CD4-positive, CD25-positive, alpha-beta regulatory T cell (primary cell): ENCODE measurements around the gene CAPNS2. TPM values are rescaled to one million over a fixed set of nuclear protein-coding genes. Genes with fewer than 3 reads are reported as not detected.
"Not testable (repeated sequence)": the region's sequence is repeated elsewhere in the genome, so short reads cannot be mapped to it uniquely, and the experiment has no call there.

Experiments
- ATAC-seq, 2 donors: fragments of 150-1000 bp; cut with Tn5 transposase; one replicate each; pipeline ENCODE4 v1.10.0; 2021; ENCODE audit warnings: low read depth in 2 of 2, moderate number of reproducible peaks in 2 of 2, moderate library complexity in 1 of 2
- DNase-seq, 3 donors: peaks; one replicate each; pipeline versions ENCODE4 v3.0.0 to v3.0.0-alpha.2; 2012 to 2022; ENCODE audit warnings: mixed read lengths in 1 of 3
- H3K27ac ChIP-seq: one replicate; pipeline ENCODE4 v1.7.0; 2013; ENCODE audit warnings: mild to moderate bottlenecking, low read length; ENCODE audit not compliant: insufficient read depth, poor library complexity, severe bottlenecking
- H3K27me3 ChIP-seq: one replicate; pipeline ENCODE4 v1.7.0; 2013; ENCODE audit warnings: low read length; ENCODE audit not compliant: control insufficient read depth, insufficient read depth
- H3K36me3 ChIP-seq: one replicate; pipeline ENCODE4 v1.7.0; 2013; ENCODE audit warnings: mild to moderate bottlenecking, low read length, moderate library complexity; ENCODE audit not compliant: control insufficient read depth, insufficient read depth
- H3K4me1 ChIP-seq: 2 replicates; pipeline ENCODE4 v1.7.0; 2013; ENCODE audit warnings: mild to moderate bottlenecking, low read length; ENCODE audit not compliant: insufficient read depth, control insufficient read depth, poor library complexity, severe bottlenecking
- H3K4me3 ChIP-seq: one replicate; pipeline ENCODE4 v1.7.0; 2013; ENCODE audit warnings: low read depth, mild to moderate bottlenecking, low read length, moderate library complexity
- H3K9me3 ChIP-seq, 2 experiments: 1 replicate in 1 of 2; 2 replicates in 1 of 2; pipeline ENCODE4 v1.7.0; 2013; ENCODE audit warnings: low read length in 2 of 2, mild to moderate bottlenecking in 1 of 2, moderate library complexity in 1 of 2; ENCODE audit not compliant: control insufficient read depth in 2 of 2
- H3K27ac Mint-ChIP-seq, 3 donors: one replicate each; pipeline ENCODE4 v1.8.0; 2020 to 2022; ENCODE audit warnings: mild to moderate bottlenecking in 3 of 3, mixed read lengths in 3 of 3, moderate library complexity in 2 of 3
- H3K27me3 Mint-ChIP-seq: one replicate; pipeline ENCODE4 v1.8.0; 2022; ENCODE audit warnings: mild to moderate bottlenecking, mixed read lengths
- H3K36me3 Mint-ChIP-seq: one replicate; pipeline ENCODE4 v1.8.0; 2020; ENCODE audit warnings: mixed read lengths
- H3K4me1 Mint-ChIP-seq, 4 donors: one replicate each; pipeline ENCODE4 v1.8.0; 2020 to 2022; ENCODE audit warnings: mixed read lengths in 4 of 4, mild to moderate bottlenecking in 1 of 4
- H3K4me3 Mint-ChIP-seq, 4 donors: one replicate each; pipeline ENCODE4 v1.8.0; 2020 to 2022; ENCODE audit warnings: mild to moderate bottlenecking in 4 of 4, mixed read lengths in 4 of 4, moderate library complexity in 3 of 4
- H3K9me3 Mint-ChIP-seq, 7 donors: one replicate each; pipeline ENCODE4 v1.8.0; 2020 to 2022; ENCODE audit warnings: mixed read lengths in 7 of 7, mild to moderate bottlenecking in 3 of 7, moderate library complexity in 2 of 7
- polyA plus RNA-seq, 4 donors: library from polyadenylated mRNA; unstranded; fragments of 300-500 nt; fragmentation: Illumina TruSeq; gene quantifications; one replicate each; pipeline ENCODE4 v1.2.3, GENCODE V29; 2021
- total RNA-seq: library from RNA; stranded (reverse); gene quantifications from one replicate; pipeline ENCODE4 v1.2.3, GENCODE V29; 2022

CAPNS2 gene
- total and polyA plus RNA-seq, 5 donors from 2014 or later = not detected

DNA sequence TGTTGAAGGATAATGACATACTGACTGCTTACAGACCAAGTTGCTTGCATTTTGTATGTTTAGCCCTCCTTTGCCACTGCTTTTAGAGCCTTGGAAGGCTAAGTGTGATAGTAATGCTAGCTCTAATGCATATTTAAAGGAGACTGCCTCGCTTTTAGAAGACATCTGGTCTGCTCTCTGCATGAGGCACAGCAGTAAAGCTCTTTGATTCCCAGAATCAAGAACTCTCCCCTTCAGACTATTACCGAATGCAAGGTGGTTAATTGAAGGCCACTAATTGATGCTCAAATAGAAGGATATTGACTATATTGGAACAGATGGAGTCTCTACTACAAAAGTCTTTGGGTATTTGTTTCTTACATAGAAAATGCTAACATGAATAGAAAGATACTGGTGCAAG is 19.1 kb downstream of the CAPNS2 start:
- Histone ChIP-seq H3K4me3 (no peak overlapping the region), H3K4me1 (no peaks in the 10 kb centered on the region), H3K9me3 (no peaks in the 10 kb centered on the region), H3K27me3 (no peaks in the 10 kb centered on the region), H3K36me3 (no peaks in the 10 kb centered on the region), H3K27ac (no peak overlapping the region)
- DNase-seq = no peak
- H3K4me3 Mint-ChIP-seq = no peak overlapping the region
- ATAC-seq = no peak
- no peak overlapping the region for H3K27ac Mint-ChIP-seq
- no peaks in the 10 kb centered on the region for H3K36me3 Mint-ChIP-seq
- peaks cover 0 to 4% (median 0%) of the 10 kb centered on the region in 7 donors for H3K9me3 Mint-ChIP-seq
- peaks cover 4% of the 10 kb centered on the region for H3K27me3 Mint-ChIP-seq
- no peaks in the 10 kb centered on the region for H3K4me1 Mint-ChIP-seq

DNA sequence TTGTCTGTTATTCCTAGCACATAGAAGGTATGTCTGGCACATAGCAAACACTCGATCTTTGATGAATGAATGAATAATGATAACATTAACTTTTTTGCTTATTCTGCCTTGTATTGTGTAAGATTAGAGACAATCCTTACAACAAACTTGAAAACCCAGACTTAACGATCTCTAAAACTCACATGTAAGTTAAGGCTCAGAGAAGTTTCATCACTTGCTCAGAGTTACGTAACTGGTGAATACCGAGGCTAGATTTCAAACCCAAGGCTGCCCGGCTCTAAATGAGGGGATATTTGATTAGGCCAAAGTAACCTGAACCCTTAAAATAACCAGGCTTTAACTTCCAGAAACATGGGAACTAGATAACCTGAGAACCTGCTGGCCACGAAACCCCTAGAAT is 22.3 kb downstream of the CAPNS2 start:
- Histone ChIP-seq H3K4me1 (no peaks in the 10 kb centered on the region), H3K36me3 (no peaks in the 10 kb centered on the region), H3K9me3 (no peaks in the 10 kb centered on the region), H3K27me3 (no peaks in the 10 kb centered on the region), H3K27ac (no peak overlapping the region), H3K4me3 (no peak overlapping the region)
- Mint-ChIP-seq H3K4me3 (no peak overlapping the region), H3K4me1 (no peaks in the 10 kb centered on the region), H3K27ac (no peak overlapping the region), H3K36me3 (no peaks in the 10 kb centered on the region), H3K27me3 (peaks cover 4% of the 10 kb centered on the region), H3K9me3 (peaks cover 0 to 4% (median 0%) of the 10 kb centered on the region in 7 donors)
- DNase-seq (no peak), ATAC-seq (no peak)

DNA sequence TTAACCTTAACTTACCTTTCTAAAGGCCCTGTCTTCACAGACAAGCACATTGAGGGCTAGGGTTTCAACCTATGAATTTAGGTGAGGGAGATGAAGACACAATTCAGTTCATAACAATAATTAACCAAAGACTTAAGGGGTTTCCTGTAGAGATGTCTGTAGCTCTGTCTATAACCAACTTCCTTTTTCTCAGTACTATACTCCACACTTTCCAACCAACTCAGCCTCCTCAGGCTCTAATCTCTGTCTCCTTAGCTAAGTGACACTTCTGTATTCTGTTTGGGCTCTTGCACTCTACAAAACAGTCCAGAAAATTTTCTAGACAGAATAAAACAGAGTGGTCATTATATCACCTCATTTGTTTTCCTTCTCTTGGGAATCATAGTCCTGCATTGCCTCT is 25.8 kb downstream of the CAPNS2 start:
- no peaks in the 10 kb centered on the region for H3K9me3 ChIP-seq
- Mint-ChIP-seq H3K4me3 (no peak overlapping the region), H3K9me3 (peaks cover 0 to 5% (median 2%) of the 10 kb centered on the region in 7 donors), H3K36me3 (no peaks in the 10 kb centered on the region), H3K27ac (no peak overlapping the region), H3K4me1 (no peaks in the 10 kb centered on the region), H3K27me3 (peaks cover 4% of the 10 kb centered on the region)
- H3K4me1 ChIP-seq = no peaks in the 10 kb centered on the region
- no peak for DNase-seq
- ATAC-seq = no peak
- no peak overlapping the region for H3K27ac ChIP-seq
- H3K27me3 ChIP-seq = no peaks in the 10 kb centered on the region
- H3K36me3 ChIP-seq = no peaks in the 10 kb centered on the region
- H3K4me3 ChIP-seq = no peak overlapping the region

DNA sequence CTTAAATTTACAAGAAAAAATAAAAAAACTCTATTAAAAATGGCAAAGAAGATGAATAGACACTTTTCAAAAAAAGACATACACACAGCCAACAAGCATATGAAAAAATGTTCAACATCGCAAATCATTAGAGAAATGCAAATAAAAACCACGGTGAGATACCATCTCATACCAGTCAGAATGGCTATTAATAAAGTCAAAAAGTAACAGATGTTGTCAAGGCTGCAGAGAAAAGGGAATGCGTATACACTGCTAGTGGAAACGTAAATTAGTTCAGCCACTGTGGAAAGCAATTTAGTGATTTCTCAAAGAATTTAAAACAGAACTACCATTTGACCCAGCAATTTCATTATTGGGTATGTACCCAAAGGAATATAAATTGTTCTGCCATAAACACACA is 31.4 kb downstream of the CAPNS2 start:
- Histone ChIP-seq H3K9me3 (no peaks in the 10 kb centered on the region), H3K4me1 (no peaks in the 10 kb centered on the region), H3K36me3 (no peaks in the 10 kb centered on the region), H3K27me3 (no peaks in the 10 kb centered on the region), H3K27ac (no peak overlapping the region), H3K4me3 (no peak overlapping the region)
- Mint-ChIP-seq H3K4me1 (no peaks in the 10 kb centered on the region), H3K4me3 (no peak overlapping the region), H3K27ac (no peak overlapping the region), H3K9me3 (peaks cover 0 to 5% (median 2%) of the 10 kb centered on the region in 7 donors), H3K36me3 (no peaks in the 10 kb centered on the region), H3K27me3 (no peaks in the 10 kb centered on the region)
- DNase-seq (no peak), ATAC-seq (no peak)

DNA sequence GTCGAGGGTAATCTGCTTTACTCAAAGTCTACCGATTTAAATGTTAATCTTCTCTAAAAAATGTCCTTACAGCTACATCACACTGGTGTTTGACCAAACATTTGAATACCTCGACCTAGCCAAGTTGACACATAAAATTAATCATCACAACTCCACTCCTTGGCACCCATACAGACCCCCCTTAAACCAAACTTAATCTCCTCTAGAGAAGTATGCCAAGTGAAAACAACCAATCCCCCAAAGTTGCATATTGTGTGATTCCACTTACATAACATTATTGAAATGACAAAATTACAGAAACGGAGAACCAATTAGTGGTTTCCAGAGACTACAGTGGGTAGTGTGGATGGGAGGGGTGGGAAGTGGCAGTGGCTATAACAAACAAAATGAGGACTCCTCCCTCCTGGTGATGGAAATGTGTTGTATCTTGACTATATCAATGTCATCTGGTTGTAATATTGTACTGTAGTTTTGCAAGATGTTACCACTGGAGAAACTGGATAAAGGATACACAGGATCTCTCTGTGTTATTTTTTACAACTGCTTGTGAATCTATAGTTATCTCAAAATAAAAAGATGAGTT is 39.4 kb downstream of the CAPNS2 start:
- Histone ChIP-seq H3K36me3 (no peaks in the 10 kb centered on the region), H3K27ac (no peak overlapping the region), H3K4me3 (no peak overlapping the region), H3K4me1 (no peaks in the 10 kb centered on the region), H3K27me3 (no peaks in the 10 kb centered on the region), H3K9me3 (no peaks in the 10 kb centered on the region)
- no peaks in the 10 kb centered on the region for H3K36me3 Mint-ChIP-seq
- ATAC-seq (no peak), DNase-seq (no peak)
- H3K9me3 Mint-ChIP-seq = peaks cover 0 to 14% (median 2%) of the 10 kb centered on the region in 7 donors
- no peak overlapping the region for H3K27ac Mint-ChIP-seq
- no peaks in the 10 kb centered on the region for H3K27me3 Mint-ChIP-seq
- no peak overlapping the region for H3K4me3 Mint-ChIP-seq
- H3K4me1 Mint-ChIP-seq = no peaks in the 10 kb centered on the region

- no peak overlapping the region for H3K27ac ChIP-seq
- no peaks in the 10 kb centered on the region for H3K36me3 Mint-ChIP-seq
- H3K27me3 Mint-ChIP-seq = no peaks in the 10 kb centered on the region
- H3K27ac Mint-ChIP-seq = no peak overlapping the region
- H3K4me3 ChIP-seq = no peak overlapping the region
- H3K27me3 ChIP-seq = no peaks in the 10 kb centered on the region
- no peaks in the 10 kb centered on the region for H3K4me1 ChIP-seq
- no peaks in the 10 kb centered on the region for H3K4me1 Mint-ChIP-seq
- peaks cover 0 to 19% (median 3%) of the 10 kb centered on the region in 7 donors for H3K9me3 Mint-ChIP-seq
- DNase-seq = no peak
- no peak overlapping the region for H3K4me3 Mint-ChIP-seq
- H3K36me3 ChIP-seq = no peaks in the 10 kb centered on the region
- ATAC-seq = no peak
- no peaks in the 10 kb centered on the region for H3K9me3 ChIP-seq
These were observed 47.3 kb downstream of the CAPNS2 start for GRCh38 chr16:55613613-55614335.

GRCh38 chr16:55615071-55615470 is 48.6 kb downstream of the CAPNS2 start:
- H3K4me3 Mint-ChIP-seq = no peak overlapping the region
- Histone ChIP-seq H3K4me3 (no peak overlapping the region), H3K36me3 (no peaks in the 10 kb centered on the region), H3K4me1 (no peaks in the 10 kb centered on the region), H3K27me3 (no peaks in the 10 kb centered on the region), H3K27ac (no peak overlapping the region), H3K9me3 (no peaks in the 10 kb centered on the region)
- H3K4me1 Mint-ChIP-seq = no peaks in the 10 kb centered on the region
- DNase-seq (no peak), ATAC-seq (no peak)
- peaks cover 0 to 12% (median 3%) of the 10 kb centered on the region in 7 donors for H3K9me3 Mint-ChIP-seq
- no peaks in the 10 kb centered on the region for H3K27me3 Mint-ChIP-seq
- H3K36me3 Mint-ChIP-seq = no peaks in the 10 kb centered on the region
- H3K27ac Mint-ChIP-seq = no peak overlapping the region

GRCh38 chr16:55615670-55616069 is 49.2 kb downstream of the CAPNS2 start:
- not testable (repeated sequence) for H3K36me3 ChIP-seq, H3K27ac ChIP-seq, H3K27me3 ChIP-seq, H3K9me3 ChIP-seq, ATAC-seq, H3K4me3 Mint-ChIP-seq, H3K4me3 ChIP-seq, H3K27me3 Mint-ChIP-seq, H3K4me1 Mint-ChIP-seq, H3K36me3 Mint-ChIP-seq, H3K27ac Mint-ChIP-seq, DNase-seq, H3K4me1 ChIP-seq
- peaks cover 0 to 12% (median 0%) of the 10 kb centered on the region in 7 donors for H3K9me3 Mint-ChIP-seq
